Activated naive CD4-positive, alpha-beta T cell treated with anti-CD3 and anti-CD28 coated beads for 36 hours (primary cell): Measurements from ENCODE around the gene LMF1. TPM values are rescaled to one million over a fixed set of nuclear protein-coding genes. Genes with fewer than 3 reads are reported as not detected.
"Not testable (repeated sequence)": the region's sequence is repeated elsewhere in the genome, so short reads cannot be mapped to it uniquely, and the experiment has no call there.

Experiments used
- CTCF ChIA-PET: fragments of 350-600 bp; sonication (Branson Sonifier 250); formaldehyde crosslinking; loops from one replicate; lab custom pipeline; 2021; ENCODE audit warnings: antibody characterized with exemption; lab: Charles Lee
- DNase-seq: peaks from one replicate; pipeline ENCODE4 v3.0.0-alpha.2; 2020
- H3K27ac Mint-ChIP-seq: one replicate; pipeline ENCODE4 v1.8.0; 2021; ENCODE audit warnings: mild to moderate bottlenecking, mixed read lengths
- H3K27me3 Mint-ChIP-seq: one replicate; pipeline ENCODE4 v1.8.0; 2021; ENCODE audit warnings: low read depth, mixed read lengths
- H3K36me3 Mint-ChIP-seq: one replicate; pipeline ENCODE4 v1.8.0; 2021; ENCODE audit warnings: low read depth, mixed read lengths
- H3K4me1 Mint-ChIP-seq: one replicate; pipeline ENCODE4 v1.8.0; 2021; ENCODE audit warnings: low read depth, mixed read lengths
- H3K4me3 Mint-ChIP-seq: one replicate; pipeline ENCODE4 v1.8.0; 2021; ENCODE audit warnings: mild to moderate bottlenecking, moderate library complexity, mixed read lengths
- H3K9me3 Mint-ChIP-seq: one replicate; pipeline ENCODE4 v1.8.0; 2021; ENCODE audit warnings: mixed read lengths
- intact Hi-C: fragments of 100-400 bp; cut with micrococcal nuclease; formaldehyde crosslinking; loops from one replicate; pipeline ENCODE4 v1.15.1; 2023
- total RNA-seq, 2 experiments: library from RNA; stranded (reverse); gene quantifications; one replicate each; pipeline ENCODE4 v1.2.3, GENCODE V29; 2021

LMF1 gene
- total RNA-seq, 2 experiments from 2014 or later: 11.5 to 12.3 TPM

GRCh38 chr16:870856-871561, 99.8 kb downstream of the LMF1 start:
- Mint-ChIP-seq H3K27ac (no peak overlapping the region), H3K9me3 (no peaks in the 10 kb centered on the region), H3K4me3 (no peak overlapping the region), H3K36me3 (peaks cover 5% of the 10 kb centered on the region), H3K27me3 (no peaks in the 10 kb centered on the region), H3K4me1 (no peaks in the 10 kb centered on the region)
- intact Hi-C loops: no loop called here
- CTCF ChIA-PET: no interaction called here
- DNase-seq: no peak

GRCh38 chr16:869823-870641, 100.8 kb downstream of the LMF1 start:
- intact Hi-C loops: no loop called here
- Mint-ChIP-seq H3K4me3 (no peak overlapping the region), H3K36me3 (peaks cover 5% of the 10 kb centered on the region), H3K27ac (no peak overlapping the region), H3K27me3 (no peaks in the 10 kb centered on the region), H3K4me1 (no peaks in the 10 kb centered on the region), H3K9me3 (no peaks in the 10 kb centered on the region)
- CTCF ChIA-PET: no interaction called here
- DNase-seq: no peak

GRCh38 chr16:868846-869822, 101.7 kb downstream of the LMF1 start:
- Mint-ChIP-seq H3K4me3 (no peak overlapping the region), H3K4me1 (no peaks in the 10 kb centered on the region), H3K9me3 (no peaks in the 10 kb centered on the region), H3K27me3 (no peaks in the 10 kb centered on the region), H3K36me3 (peaks cover 5% of the 10 kb centered on the region), H3K27ac (no peak overlapping the region)
- intact Hi-C loops: no loop called here
- DNase-seq: no peak
- CTCF ChIA-PET: no interaction called here

- CTCF ChIA-PET: no interaction called here
- H3K4me1 Mint-ChIP-seq: no peaks in the 10 kb centered on the region
- H3K27ac Mint-ChIP-seq: no peak overlapping the region
- no peak for DNase-seq
- H3K4me3 Mint-ChIP-seq: no peak overlapping the region
- H3K27me3 Mint-ChIP-seq: no peaks in the 10 kb centered on the region
- H3K9me3 Mint-ChIP-seq: no peaks in the 10 kb centered on the region
- peaks cover 5% of the 10 kb centered on the region for H3K36me3 Mint-ChIP-seq
- intact Hi-C loops: no loop called here
Measured at GRCh38 chr16:868386-868755, 102.4 kb downstream of the LMF1 start.

- CTCF ChIA-PET: no interaction called here
- Mint-ChIP-seq H3K27me3 (no peaks in the 10 kb centered on the region), H3K9me3 (no peaks in the 10 kb centered on the region), H3K36me3 (peaks cover 5% of the 10 kb centered on the region), H3K4me1 (no peaks in the 10 kb centered on the region), H3K27ac (no peak overlapping the region), H3K4me3 (no peak overlapping the region)
- DNase-seq: no peak
- intact Hi-C loops: no loop called here
Measured at GRCh38 chr16:867421-868385, 103.1 kb downstream of the LMF1 start.

GRCh38 chr16:866252-866896, 104.4 kb downstream of the LMF1 start:
- Mint-ChIP-seq H3K4me3 (no peak overlapping the region), H3K9me3 (peaks cover 6% of the 10 kb centered on the region), H3K27ac (no peak overlapping the region), H3K36me3 (peaks cover 2% of the 10 kb centered on the region), H3K27me3 (no peaks in the 10 kb centered on the region), H3K4me1 (no peaks in the 10 kb centered on the region)
- intact Hi-C loops: no loop called here
- no peak for DNase-seq
- CTCF ChIA-PET: no interaction called here

GRCh38 chr16:865026-865425, 105.8 kb downstream of the LMF1 start:
- CTCF ChIA-PET: no interaction called here
- Mint-ChIP-seq H3K27ac (no peak overlapping the region), H3K9me3 (peaks cover 13% of the 10 kb centered on the region), H3K4me3 (no peak overlapping the region), H3K36me3 (peaks cover 5% of the 10 kb centered on the region), H3K4me1 (no peaks in the 10 kb centered on the region), H3K27me3 (no peaks in the 10 kb centered on the region)
- intact Hi-C loops: no loop called here
- no peak for DNase-seq

- CTCF ChIA-PET: no interaction called here
- Mint-ChIP-seq H3K36me3 (peaks cover 11% of the 10 kb centered on the region), H3K4me1 (no peaks in the 10 kb centered on the region), H3K27ac (no peak overlapping the region), H3K27me3 (no peaks in the 10 kb centered on the region), H3K9me3 (peaks cover 18% of the 10 kb centered on the region), H3K4me3 (no peak overlapping the region)
- intact Hi-C loops: no loop called here
- no peak for DNase-seq
Measured at GRCh38 chr16:861446-861845, 109.3 kb downstream of the LMF1 start.

GRCh38 chr16:860891-861290, 109.9 kb downstream of the LMF1 start:
- CTCF ChIA-PET: no interaction called here
- H3K36me3 Mint-ChIP-seq: peaks cover 11% of the 10 kb centered on the region

GRCh38 chr16:858971-859370, 111.8 kb downstream of the LMF1 start:
- DNase-seq, intact Hi-C loops, CTCF ChIA-PET, H3K4me3 Mint-ChIP-seq, H3K27me3 Mint-ChIP-seq, H3K27ac Mint-ChIP-seq, H3K4me1 Mint-ChIP-seq: not testable (repeated sequence)
- Mint-ChIP-seq H3K9me3 (peaks cover 19% of the 10 kb centered on the region), H3K36me3 (peaks cover 11% of the 10 kb centered on the region)

More at GRCh38 chr16:860891-861290, 109.9 kb downstream of the LMF1 start:
- no peak for DNase-seq
- H3K4me1 Mint-ChIP-seq: no peaks in the 10 kb centered on the region
- H3K27ac Mint-ChIP-seq: no peak overlapping the region
- intact Hi-C loops: no loop called here
- no peaks in the 10 kb centered on the region for H3K27me3 Mint-ChIP-seq
- no peak overlapping the region for H3K4me3 Mint-ChIP-seq
- H3K9me3 Mint-ChIP-seq: peaks cover 18% of the 10 kb centered on the region

- H3K4me3 Mint-ChIP-seq, H3K27ac Mint-ChIP-seq, CTCF ChIA-PET, H3K27me3 Mint-ChIP-seq, H3K4me1 Mint-ChIP-seq, DNase-seq, intact Hi-C loops: not testable (repeated sequence)
- peaks cover 19% of the 10 kb centered on the region for H3K9me3 Mint-ChIP-seq
- H3K36me3 Mint-ChIP-seq: peaks cover 11% of the 10 kb centered on the region
Measured at GRCh38 chr16:858441-858840, 112.3 kb downstream of the LMF1 start.
